Measurements from ENCODE around the gene PLD6. TPM values are rescaled to one million over a fixed set of nuclear protein-coding genes. Genes with fewer than 3 reads are reported as not detected.

PLD6 gene
- total and polyA plus RNA-seq, 2 donors (not counting 1 experiment from before 2014, with no cell fraction given), result 2.5 to 7.8 TPM

DNA sequence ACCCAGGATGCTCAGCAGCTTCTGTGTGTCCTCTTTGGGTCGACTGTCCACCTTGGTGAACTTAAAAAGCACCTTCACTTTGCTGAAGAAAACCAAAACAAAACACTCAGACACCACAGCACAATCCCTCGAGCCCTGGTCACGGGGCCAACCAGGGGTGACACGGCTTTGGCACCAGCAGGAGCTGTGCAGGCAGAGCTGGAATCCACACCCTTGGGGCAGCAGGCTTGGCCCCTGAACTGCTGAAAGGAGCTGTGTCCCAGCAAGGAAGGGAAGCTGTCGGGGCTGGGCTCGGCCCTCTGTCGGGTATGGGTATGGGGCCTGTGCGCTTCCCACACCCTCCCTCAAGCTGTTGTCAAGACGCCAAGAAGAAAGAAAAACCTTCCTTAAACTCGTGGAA lies 7.6 kb upstream of the PLD6 start:
- Histone ChIP-seq H3K79me2 (ENCODE audit: control insufficient read depth, insufficient read depth, low read length) (no peaks in the 10 kb centered on the region), H3K9me3 (ENCODE audit: control insufficient read depth, insufficient read depth, low read depth, low read length) (no peaks in the 10 kb centered on the region), H4K20me1 (ENCODE audit: control insufficient read depth, extremely low read depth, insufficient read depth, low read length) (peaks cover 2% of the 10 kb centered on the region), H3K9ac (ENCODE audit: insufficient read depth, low read length) (no peak overlapping the region), H2AFZ (ENCODE audit: low read length) (no peak overlapping the region), H3K27me3 (ENCODE audit: control insufficient read depth, insufficient read depth, low read length) (no peaks in the 10 kb centered on the region), H3K4me3 (replicated peaks in 1 of 4; ENCODE audit: control extremely low read depth in 1 of 4, insufficient read depth in 1 of 4, low read depth in 3 of 4, low read length in 4 of 4) (no peak overlapping the region), H3K4me2 (ENCODE audit: extremely low read depth, insufficient read depth, low read length) (no peak overlapping the region), H3K4me1 (ENCODE audit: control insufficient read depth, extremely low read depth, insufficient read depth, low read length) (no peaks in the 10 kb centered on the region), H3K27ac (ENCODE audit: insufficient read depth, low read length) (no peak overlapping the region), H3K36me3 (ENCODE audit: control insufficient read depth, insufficient read depth, low read length) (peaks cover 37% of the 10 kb centered on the region)
- TF ChIP-seq, protein P1, sequence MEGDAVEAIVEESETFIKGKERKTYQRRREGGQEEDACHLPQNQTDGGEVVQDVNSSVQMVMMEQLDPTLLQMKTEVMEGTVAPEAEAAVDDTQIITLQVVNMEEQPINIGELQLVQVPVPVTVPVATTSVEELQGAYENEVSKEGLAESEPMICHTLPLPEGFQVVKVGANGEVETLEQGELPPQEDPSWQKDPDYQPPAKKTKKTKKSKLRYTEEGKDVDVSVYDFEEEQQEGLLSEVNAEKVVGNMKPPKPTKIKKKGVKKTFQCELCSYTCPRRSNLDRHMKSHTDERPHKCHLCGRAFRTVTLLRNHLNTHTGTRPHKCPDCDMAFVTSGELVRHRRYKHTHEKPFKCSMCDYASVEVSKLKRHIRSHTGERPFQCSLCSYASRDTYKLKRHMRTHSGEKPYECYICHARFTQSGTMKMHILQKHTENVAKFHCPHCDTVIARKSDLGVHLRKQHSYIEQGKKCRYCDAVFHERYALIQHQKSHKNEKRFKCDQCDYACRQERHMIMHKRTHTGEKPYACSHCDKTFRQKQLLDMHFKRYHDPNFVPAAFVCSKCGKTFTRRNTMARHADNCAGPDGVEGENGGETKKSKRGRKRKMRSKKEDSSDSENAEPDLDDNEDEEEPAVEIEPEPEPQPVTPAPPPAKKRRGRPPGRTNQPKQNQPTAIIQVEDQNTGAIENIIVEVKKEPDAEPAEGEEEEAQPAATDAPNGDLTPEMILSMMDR (conservative IDR thresholded peaks at IDR 0.05 in 1 of 2, IDR thresholded peaks at IDR 0.05 in 1 of 2; ENCODE audit: low read depth in 1 of 2, low read length in 2 of 2), result no peak
- no peak for TF ChIP-seq EZH2 (IDR thresholded peaks at IDR 0.05; ENCODE audit: low read length, missing control alignments)
- no peak for DNase-seq (ENCODE audit: low read depth in 2 of 2)

DNA sequence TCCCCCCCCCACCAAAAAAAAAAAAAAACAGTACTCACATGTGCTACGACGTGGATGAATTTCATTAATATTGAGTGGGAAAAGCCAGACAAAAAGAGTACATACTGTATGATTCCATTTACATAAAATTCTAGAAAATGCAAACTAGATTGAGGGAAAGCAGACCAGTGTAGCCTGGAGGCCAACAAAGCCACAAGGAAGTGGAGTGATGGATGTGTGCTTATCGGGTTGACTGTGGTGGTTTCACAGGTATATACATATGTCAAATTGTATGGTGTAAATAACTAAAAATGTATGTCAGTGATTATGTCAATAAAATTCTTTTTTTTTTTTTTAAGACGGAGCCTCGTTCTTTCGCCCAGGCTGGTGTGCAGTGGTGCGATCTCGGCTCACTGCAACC lies 1.9 kb upstream of the PLD6 start:
- TF ChIP-seq, protein P1 (conservative IDR thresholded peaks at IDR 0.05 in 1 of 2, IDR thresholded peaks at IDR 0.05 in 1 of 2; ENCODE audit: low read depth in 1 of 2, low read length in 2 of 2), result no peak
- no peak for TF ChIP-seq EZH2 (IDR thresholded peaks at IDR 0.05; ENCODE audit: low read length, missing control alignments)
- H3K4me2 ChIP-seq (ENCODE audit: extremely low read depth, insufficient read depth, low read length), result no peak overlapping the region
- DNase-seq (ENCODE audit: low read depth in 2 of 2), result no peak
- no peak overlapping the region for H3K27ac ChIP-seq (ENCODE audit: insufficient read depth, low read length)
- peaks cover 6% of the 10 kb centered on the region for H3K4me1 ChIP-seq (ENCODE audit: control insufficient read depth, extremely low read depth, insufficient read depth, low read length)
- H3K36me3 ChIP-seq (ENCODE audit: control insufficient read depth, insufficient read depth, low read length), result peaks cover 6% of the 10 kb centered on the region
- H3K27me3 ChIP-seq (ENCODE audit: control insufficient read depth, insufficient read depth, low read length), result no peaks in the 10 kb centered on the region
- no peak overlapping the region for H2AFZ ChIP-seq (ENCODE audit: low read length)
- no peak overlapping the region for H3K9ac ChIP-seq (ENCODE audit: insufficient read depth, low read length)
- no peaks in the 10 kb centered on the region for H3K9me3 ChIP-seq (ENCODE audit: control insufficient read depth, insufficient read depth, low read depth, low read length)
- peaks cover 9% of the 10 kb centered on the region for H3K79me2 ChIP-seq (ENCODE audit: control insufficient read depth, insufficient read depth, low read length)
- H4K20me1 ChIP-seq (ENCODE audit: control insufficient read depth, extremely low read depth, insufficient read depth, low read length), result no peaks in the 10 kb centered on the region
- no peak overlapping the region for H3K4me3 ChIP-seq (replicated peaks in 1 of 4; ENCODE audit: control extremely low read depth in 1 of 4, insufficient read depth in 1 of 4, low read depth in 3 of 4, low read length in 4 of 4)

- Histone ChIP-seq H3K4me1 (ENCODE audit: control insufficient read depth, extremely low read depth, insufficient read depth, low read length) (peaks cover 6% of the 10 kb centered on the region), H3K27me3 (ENCODE audit: control insufficient read depth, insufficient read depth, low read length) (no peaks in the 10 kb centered on the region), H3K9ac (ENCODE audit: insufficient read depth, low read length) (peak overlapping the region; percentile 26), H3K27ac (ENCODE audit: insufficient read depth, low read length) (peak overlapping the region; percentile 17), H4K20me1 (ENCODE audit: control insufficient read depth, extremely low read depth, insufficient read depth, low read length) (no peaks in the 10 kb centered on the region), H3K79me2 (ENCODE audit: control insufficient read depth, insufficient read depth, low read length) (peaks cover 9% of the 10 kb centered on the region), H2AFZ (ENCODE audit: low read length) (peak overlapping the region; percentile 38), H3K36me3 (ENCODE audit: control insufficient read depth, insufficient read depth, low read length) (peaks cover 3% of the 10 kb centered on the region), H3K4me2 (ENCODE audit: extremely low read depth, insufficient read depth, low read length) (peak overlapping the region; percentile 69), H3K9me3 (ENCODE audit: control insufficient read depth, insufficient read depth, low read depth, low read length) (no peaks in the 10 kb centered on the region), H3K4me3 (replicated peaks in 1 of 4; ENCODE audit: control extremely low read depth in 1 of 4, insufficient read depth in 1 of 4, low read depth in 3 of 4, low read length in 4 of 4) (no peak overlapping the region)
- TF ChIP-seq, protein P1 (conservative IDR thresholded peaks at IDR 0.05 in 1 of 2, IDR thresholded peaks at IDR 0.05 in 1 of 2; ENCODE audit: low read depth in 1 of 2, low read length in 2 of 2), result no peak
- TF ChIP-seq EZH2 (IDR thresholded peaks at IDR 0.05; ENCODE audit: low read length, missing control alignments), result no peak
- DNase-seq (ENCODE audit: low read depth in 2 of 2), result no peak
Measured at GRCh38 chr17:17206913-17207335, 791 bp upstream of the PLD6 start.

Measured in fibroblast of lung (primary cell).